ENCODE measurements around the gene SLC7A14.

GRCh38 chr3:170611751-170612150 is 25.9 kb upstream of the SLC7A14 start:
- TF ChIP-seq CTCF (IDR thresholded peaks at IDR 0.05) (no peak), POLR2A (IDR thresholded peaks at IDR 0.05) (no peak), EP300 (IDR thresholded peaks at IDR 0.05) (no peak)
